Tibial nerve (tissue), 4 donors: ENCODE data around the gene IAH1.

ENCODE experiments used
- CTCF ChIP-seq, 5 experiments: fragments of 200-600 bp in 3 of 5; fragments of 450-650 bp in 2 of 5; sonication (generic) in 3 of 5; IDR thresholded peaks; one replicate each; pipeline ENCODE4 v1.5.1; 2016 to 2019; ENCODE audit warnings: antibody characterized with exemption in 5 of 5, mild to moderate bottlenecking in 3 of 5, moderate library complexity in 2 of 5
- EP300 ChIP-seq, 2 donors: sonication (generic); formaldehyde crosslinking; IDR thresholded peaks; one replicate each; pipeline ENCODE4 v1.6.1; 2017; ENCODE audit warnings: antibody characterized with exemption in 2 of 2, mild to moderate bottlenecking in 1 of 2

DNA sequence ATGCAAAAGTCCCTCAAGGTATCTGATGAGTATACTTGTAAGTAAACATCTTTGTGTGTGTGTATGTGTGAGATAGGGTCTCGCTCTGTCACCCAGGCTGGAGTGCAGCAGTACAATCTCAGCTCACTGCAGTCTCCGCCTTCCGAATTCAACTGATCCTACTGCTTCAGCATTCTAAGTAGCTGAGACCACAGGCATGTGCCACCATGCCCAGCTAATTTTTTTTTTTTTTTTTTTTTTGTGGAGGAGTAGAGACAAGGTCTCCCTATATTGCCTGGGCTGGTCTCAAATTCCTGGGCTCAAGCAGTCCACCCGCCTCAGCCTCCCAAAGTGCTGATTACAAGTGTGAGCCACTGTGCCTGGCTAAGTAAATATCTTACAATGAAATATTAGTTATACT is 58.1 kb downstream of the IAH1 start:
- TF ChIP-seq CTCF (IDR thresholded peaks at IDR 0.05) (no peak), EP300 (IDR thresholded peaks at IDR 0.05) (no peak)
